HCT116 (cell line): Measurements from ENCODE around the gene TRMT11. TPM values are rescaled to one million over a fixed set of nuclear protein-coding genes. Genes with fewer than 3 reads are reported as not detected.

Experiments used
- ATAC-seq: fragments of 200-7000 bp; cut with Tn5 transposase; 2 replicates; pipeline ENCODE4 v1.9.1; 2020; ENCODE audit warnings: mild to moderate bottlenecking, moderate library complexity
- BruUV-seq: library from RNA; stranded (reverse); fragments of 400-500 nt; replicated peaks from 2 replicates; lab custom pipeline; 2021; lab: Mats Ljungman, UMichigan
- CTCF ChIA-PET: fragments of 300-600 bp; sonication (Branson Sonifier 250); formaldehyde crosslinking; loops from one replicate; lab custom pipeline; 2021; ENCODE audit warnings: antibody characterized with exemption; lab: Charles Lee
- POLR2A ChIA-PET: fragments of 300-600, 350-600 bp; sonication (Branson Sonifier 250); formaldehyde crosslinking; loops from one replicate; lab custom pipeline; 2021; ENCODE audit warnings: antibody characterized with exemption; lab: Charles Lee
- RAD21 ChIA-PET, 2 experiments: fragments of 300-600 bp; sonication (Branson Sonifier 250); formaldehyde crosslinking; loops; one replicate each; lab custom pipeline; 2023; ENCODE audit warnings: low total read pairs in 2 of 2; ENCODE audit not compliant: uncharacterized antibody in 2 of 2, unreplicated experiment in 2 of 2, low non-redundant PET in 1 of 2; lab: Charles Lee
- DNase-seq: peaks from one replicate; pipeline ENCODE4 v3.0.0-alpha.2; 2010; ENCODE audit warnings: low read depth, low spot score
- H2AFZ ChIP-seq: fragments of 200-600 bp; shearing (Covaris generic), sonication (generic); 2 replicates; pipeline ENCODE4 v1.6.1; 2017; ENCODE audit warnings: low read depth, mixed run types, mixed read lengths, antibody characterized with exemption, low read length; ENCODE audit not compliant: poor library complexity, severe bottlenecking
- H3K27ac ChIP-seq: 2 replicates; pipeline ENCODE4 v1.5.1; 2012; ENCODE audit warnings: low read depth, low read length
- H3K27me3 ChIP-seq: fragments of 200-600 bp; sonication (generic); 2 replicates; pipeline ENCODE4 v1.6.1; 2016; ENCODE audit warnings: mixed run types, low read length, mixed read lengths; ENCODE audit not compliant: insufficient read depth
- H3K36me3 ChIP-seq, 2 experiments: fragments of 200-500 bp in 1 of 2; fragments of 200-600 bp in 1 of 2; sonication (Bioruptor generic) in 1 of 2; sonication (generic) in 1 of 2; 2 replicates each; pipeline versions ENCODE4 v1.5.1 to v1.6.1; 2014 to 2016; ENCODE audit warnings: low read length in 2 of 2, inconsistent platforms in 1 of 2, mixed read lengths in 1 of 2, mixed run types in 1 of 2; ENCODE audit not compliant: insufficient read depth in 2 of 2, control insufficient read depth in 1 of 2
- H3K4me1 ChIP-seq, 2 experiments: fragments of 200-600 bp in 1 of 2; sonication (generic) in 1 of 2; 2 replicates each; pipeline versions ENCODE4 v1.5.1 to v1.6.1; 2012 to 2017; ENCODE audit warnings: low read length in 2 of 2, inconsistent platforms in 1 of 2, mild to moderate bottlenecking in 1 of 2, mixed read lengths in 1 of 2, mixed run types in 1 of 2, moderate library complexity in 1 of 2; ENCODE audit not compliant: insufficient read depth in 2 of 2, control insufficient read depth in 1 of 2
- H3K4me2 ChIP-seq: fragments of 200-600 bp; sonication (generic); 2 replicates; pipeline ENCODE4 v1.6.1; 2017; ENCODE audit warnings: mixed run types, low read length, mixed read lengths
- H3K4me3 ChIP-seq, 2 experiments: fragments of 200-600 bp in 1 of 2; sonication (generic) in 1 of 2; replicated peaks in 1 of 2; 2 replicates each; pipeline ENCODE4 v1.5.1; 2011 to 2016; ENCODE audit warnings: low read length in 2 of 2, control low read depth in 1 of 2, low read depth in 1 of 2, mild to moderate bottlenecking in 1 of 2, mixed read lengths in 1 of 2, mixed run types in 1 of 2
- H3K79me2 ChIP-seq: fragments of 200-600 bp; sonication (generic); 2 replicates; pipeline ENCODE4 v1.6.1; 2017; ENCODE audit warnings: mild to moderate bottlenecking, mixed run types, low read length, moderate library complexity, mixed read lengths; ENCODE audit not compliant: insufficient read depth
- H3K9ac ChIP-seq: fragments of 200-600 bp; sonication (generic); 2 replicates; pipeline ENCODE4 v1.6.1; 2016; ENCODE audit warnings: low read length, mixed read lengths
- H3K9me2 ChIP-seq: fragments of 200-600 bp; sonication (generic), shearing (Covaris generic); 2 replicates; pipeline ENCODE4 v1.6.1; 2017; ENCODE audit warnings: mixed run types, mild to moderate bottlenecking, moderate library complexity; ENCODE audit not compliant: insufficient read depth
- H3K9me3 ChIP-seq, 2 experiments: fragments of 200-500 bp in 1 of 2; fragments of 200-600 bp in 1 of 2; sonication (Bioruptor generic) in 1 of 2; sonication (generic) in 1 of 2; 2 replicates each; pipeline ENCODE4 v1.6.1; 2014 to 2017; ENCODE audit warnings: low read length in 2 of 2, mixed read lengths in 2 of 2, inconsistent platforms in 1 of 2, low read depth in 1 of 2, mild to moderate bottlenecking in 1 of 2, mixed run types in 1 of 2, moderate library complexity in 1 of 2; ENCODE audit not compliant: control insufficient read depth in 1 of 2, insufficient read depth in 1 of 2
- H4K20me1 ChIP-seq: fragments of 200-600 bp; sonication (generic), shearing (Covaris generic); 2 replicates; pipeline ENCODE4 v1.6.1; 2017; ENCODE audit warnings: mixed run types, mild to moderate bottlenecking, moderate library complexity; ENCODE audit not compliant: insufficient read depth
- CEBPB ChIP-seq: IDR thresholded peaks from 2 replicates; pipeline ENCODE4 v1.6.1; 2012; ENCODE audit warnings: low read depth
- ELF1 ChIP-seq: IDR thresholded peaks from 2 replicates; pipeline ENCODE4 v1.6.1; 2012; ENCODE audit warnings: low read depth, borderline replicate concordance
- EZH2 ChIP-seq: fragments of 200-600 bp; sonication (generic); IDR thresholded peaks from 2 replicates; pipeline ENCODE4 v1.6.1; 2017; ENCODE audit warnings: antibody characterized with exemption, mixed run types
- EZH2phosphoT487 ChIP-seq: fragments of 200-600 bp; IDR thresholded peaks from 2 replicates; pipeline ENCODE4 v1.6.1; 2018; ENCODE audit warnings: antibody characterized with exemption, borderline replicate concordance
- FOSL1 ChIP-seq: IDR thresholded peaks from 2 replicates; pipeline ENCODE4 v1.6.1; 2012; ENCODE audit warnings: low read depth
- JUND ChIP-seq: IDR thresholded peaks from 2 replicates; pipeline ENCODE4 v1.6.1; 2012
- POLR2A ChIP-seq: IDR thresholded peaks from 2 replicates; pipeline ENCODE4 v1.7.0; 2011; ENCODE audit warnings: borderline replicate concordance; ENCODE audit not compliant: insufficient read depth, insufficient read length; ENCODE audit errors: extremely low read depth
- RAD21 ChIP-seq: IDR thresholded peaks from 2 replicates; pipeline ENCODE4 v1.6.1; 2012; ENCODE audit warnings: low read depth, mild to moderate bottlenecking
- SIN3A ChIP-seq: IDR thresholded peaks from 2 replicates; pipeline ENCODE4 v1.6.1; 2012; ENCODE audit warnings: low read depth
- SP1 ChIP-seq: IDR thresholded peaks from 2 replicates; pipeline ENCODE4 v1.6.1; 2012; ENCODE audit warnings: low read depth
- SRF ChIP-seq: IDR thresholded peaks from 2 replicates; pipeline ENCODE4 v1.6.1; 2012; ENCODE audit warnings: low read depth
- YY1 ChIP-seq: IDR thresholded peaks from 2 replicates; pipeline ENCODE4 v1.6.1; 2011; ENCODE audit warnings: low read length, low read depth, moderate library complexity, mild to moderate bottlenecking; ENCODE audit not compliant: insufficient replicate concordance; ENCODE audit errors: extremely low read depth
- ZFX ChIP-seq: fragments of 450-650 bp; IDR thresholded peaks from 2 replicates; pipeline ENCODE4 v1.6.1; 2017
- ZNF274 ChIP-seq: fragments of 200-500 bp; sonication (Bioruptor generic); IDR thresholded peaks from 2 replicates; pipeline ENCODE4 v1.6.1; 2014; ENCODE audit warnings: mild to moderate bottlenecking, low read depth, low read length, inconsistent platforms
- intact Hi-C: fragments of 100-400 bp; cut with micrococcal nuclease; formaldehyde crosslinking; loops from 2 replicates; pipeline ENCODE4 v1.10.0; 2022
- total RNA-seq: library from RNA; stranded (reverse); gene quantifications from one replicate; pipeline ENCODE4 v1.2.1, GENCODE V29; 2021; ENCODE audit not compliant: unreplicated experiment
- TF ChIP-seq, protein P1 (sequence below): IDR thresholded peaks from 2 replicates; pipeline ENCODE4 v1.6.1; 2012
- TF ChIP-seq, protein P2 (sequence below): IDR thresholded peaks from 2 replicates; pipeline ENCODE4 v1.6.1; 2012; ENCODE audit warnings: low read depth
- TF ChIP-seq, protein P3 (sequence below): IDR thresholded peaks from 2 replicates; pipeline ENCODE4 v1.6.1; 2012
- TF ChIP-seq, protein P4 (sequence below): IDR thresholded peaks from 2 replicates; pipeline ENCODE4 v1.6.1; 2011; ENCODE audit warnings: mild to moderate bottlenecking, low read length, moderate library complexity; ENCODE audit not compliant: insufficient replicate concordance; ENCODE audit errors: extremely low read depth
- TF ChIP-seq, protein P5 (sequence below), 3 experiments: fragments of 200-600 bp in 1 of 3; sonication (generic) in 1 of 3; IDR thresholded peaks in 2 of 3; conservative IDR thresholded peaks in 1 of 3; 2 replicates each; pipeline ENCODE4 v1.5.1; 2012 to 2017; ENCODE audit warnings: low read depth in 2 of 3, low read length in 2 of 3, antibody characterized with exemption in 1 of 3, borderline replicate concordance in 1 of 3, control low read depth in 1 of 3, mild to moderate bottlenecking in 1 of 3, mixed read lengths in 1 of 3, mixed run types in 1 of 3, moderate library complexity in 1 of 3; ENCODE audit not compliant: insufficient read depth in 1 of 3

The TRMT11 gene
- total RNA-seq, 1 experiment from 2014 or later: 41.8 TPM

DNA sequence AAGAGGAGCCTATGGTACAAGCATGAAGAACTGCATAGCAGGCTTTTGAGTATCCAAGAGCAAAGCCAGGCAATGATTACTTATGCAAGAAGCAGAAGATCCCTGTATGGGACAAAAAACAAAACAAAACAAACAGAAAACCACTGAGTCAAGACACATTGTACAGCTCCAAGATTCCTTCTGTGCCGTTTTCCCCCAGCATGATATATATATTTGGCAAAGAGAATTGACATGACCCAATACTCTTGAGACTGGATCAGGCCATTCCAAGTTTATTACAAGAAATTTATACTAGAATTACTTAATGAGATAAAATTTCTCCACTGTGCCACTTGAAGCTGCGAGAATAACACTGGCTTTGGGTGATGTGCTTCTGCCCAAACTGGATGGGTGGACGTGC lies 65.5 kb downstream of the TRMT11 start:
- Histone ChIP-seq H3K9me3 (no peaks in the 10 kb centered on the region), H3K9me2 (no peaks in the 10 kb centered on the region), H4K20me1 (no peaks in the 10 kb centered on the region), H3K27ac (no peak overlapping the region), H3K4me3 (no peak overlapping the region), H3K79me2 (no peaks in the 10 kb centered on the region), H2AFZ (no peak overlapping the region), H3K4me1 (no peaks in the 10 kb centered on the region), H3K27me3 (no peaks in the 10 kb centered on the region), H3K4me2 (no peak overlapping the region), H3K36me3 (no peaks in the 10 kb centered on the region), H3K9ac (no peak overlapping the region)
- intact Hi-C loops: no loop called here
- ChIA-PET CTCF (no interaction called here), POLR2A (no interaction called here), RAD21 (no interaction called here)
- DNase-seq (no peak), ATAC-seq (no peak)
- BruUV-seq: no TSS peak
- TF ChIP-seq ZFX: no peak
- TF ChIP-seq, protein P1, sequence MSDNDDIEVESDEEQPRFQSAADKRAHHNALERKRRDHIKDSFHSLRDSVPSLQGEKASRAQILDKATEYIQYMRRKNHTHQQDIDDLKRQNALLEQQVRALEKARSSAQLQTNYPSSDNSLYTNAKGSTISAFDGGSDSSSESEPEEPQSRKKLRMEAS: no peak
- TF ChIP-seq, protein P2, sequence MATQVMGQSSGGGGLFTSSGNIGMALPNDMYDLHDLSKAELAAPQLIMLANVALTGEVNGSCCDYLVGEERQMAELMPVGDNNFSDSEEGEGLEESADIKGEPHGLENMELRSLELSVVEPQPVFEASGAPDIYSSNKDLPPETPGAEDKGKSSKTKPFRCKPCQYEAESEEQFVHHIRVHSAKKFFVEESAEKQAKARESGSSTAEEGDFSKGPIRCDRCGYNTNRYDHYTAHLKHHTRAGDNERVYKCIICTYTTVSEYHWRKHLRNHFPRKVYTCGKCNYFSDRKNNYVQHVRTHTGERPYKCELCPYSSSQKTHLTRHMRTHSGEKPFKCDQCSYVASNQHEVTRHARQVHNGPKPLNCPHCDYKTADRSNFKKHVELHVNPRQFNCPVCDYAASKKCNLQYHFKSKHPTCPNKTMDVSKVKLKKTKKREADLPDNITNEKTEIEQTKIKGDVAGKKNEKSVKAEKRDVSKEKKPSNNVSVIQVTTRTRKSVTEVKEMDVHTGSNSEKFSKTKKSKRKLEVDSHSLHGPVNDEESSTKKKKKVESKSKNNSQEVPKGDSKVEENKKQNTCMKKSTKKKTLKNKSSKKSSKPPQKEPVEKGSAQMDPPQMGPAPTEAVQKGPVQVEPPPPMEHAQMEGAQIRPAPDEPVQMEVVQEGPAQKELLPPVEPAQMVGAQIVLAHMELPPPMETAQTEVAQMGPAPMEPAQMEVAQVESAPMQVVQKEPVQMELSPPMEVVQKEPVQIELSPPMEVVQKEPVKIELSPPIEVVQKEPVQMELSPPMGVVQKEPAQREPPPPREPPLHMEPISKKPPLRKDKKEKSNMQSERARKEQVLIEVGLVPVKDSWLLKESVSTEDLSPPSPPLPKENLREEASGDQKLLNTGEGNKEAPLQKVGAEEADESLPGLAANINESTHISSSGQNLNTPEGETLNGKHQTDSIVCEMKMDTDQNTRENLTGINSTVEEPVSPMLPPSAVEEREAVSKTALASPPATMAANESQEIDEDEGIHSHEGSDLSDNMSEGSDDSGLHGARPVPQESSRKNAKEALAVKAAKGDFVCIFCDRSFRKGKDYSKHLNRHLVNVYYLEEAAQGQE: no peak
- TF ChIP-seq ELF1: no peak
- TF ChIP-seq YY1: no peak
- TF ChIP-seq, protein P3, sequence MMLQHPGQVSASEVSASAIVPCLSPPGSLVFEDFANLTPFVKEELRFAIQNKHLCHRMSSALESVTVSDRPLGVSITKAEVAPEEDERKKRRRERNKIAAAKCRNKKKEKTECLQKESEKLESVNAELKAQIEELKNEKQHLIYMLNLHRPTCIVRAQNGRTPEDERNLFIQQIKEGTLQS: no peak
- TF ChIP-seq, protein P4, sequence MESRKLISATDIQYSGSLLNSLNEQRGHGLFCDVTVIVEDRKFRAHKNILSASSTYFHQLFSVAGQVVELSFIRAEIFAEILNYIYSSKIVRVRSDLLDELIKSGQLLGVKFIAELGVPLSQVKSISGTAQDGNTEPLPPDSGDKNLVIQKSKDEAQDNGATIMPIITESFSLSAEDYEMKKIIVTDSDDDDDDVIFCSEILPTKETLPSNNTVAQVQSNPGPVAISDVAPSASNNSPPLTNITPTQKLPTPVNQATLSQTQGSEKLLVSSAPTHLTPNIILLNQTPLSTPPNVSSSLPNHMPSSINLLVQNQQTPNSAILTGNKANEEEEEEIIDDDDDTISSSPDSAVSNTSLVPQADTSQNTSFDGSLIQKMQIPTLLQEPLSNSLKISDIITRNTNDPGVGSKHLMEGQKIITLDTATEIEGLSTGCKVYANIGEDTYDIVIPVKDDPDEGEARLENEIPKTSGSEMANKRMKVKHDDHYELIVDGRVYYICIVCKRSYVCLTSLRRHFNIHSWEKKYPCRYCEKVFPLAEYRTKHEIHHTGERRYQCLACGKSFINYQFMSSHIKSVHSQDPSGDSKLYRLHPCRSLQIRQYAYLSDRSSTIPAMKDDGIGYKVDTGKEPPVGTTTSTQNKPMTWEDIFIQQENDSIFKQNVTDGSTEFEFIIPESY: no peak
- no peak for TF ChIP-seq EZH2phosphoT487
- TF ChIP-seq SRF: no peak
- TF ChIP-seq, protein P5, sequence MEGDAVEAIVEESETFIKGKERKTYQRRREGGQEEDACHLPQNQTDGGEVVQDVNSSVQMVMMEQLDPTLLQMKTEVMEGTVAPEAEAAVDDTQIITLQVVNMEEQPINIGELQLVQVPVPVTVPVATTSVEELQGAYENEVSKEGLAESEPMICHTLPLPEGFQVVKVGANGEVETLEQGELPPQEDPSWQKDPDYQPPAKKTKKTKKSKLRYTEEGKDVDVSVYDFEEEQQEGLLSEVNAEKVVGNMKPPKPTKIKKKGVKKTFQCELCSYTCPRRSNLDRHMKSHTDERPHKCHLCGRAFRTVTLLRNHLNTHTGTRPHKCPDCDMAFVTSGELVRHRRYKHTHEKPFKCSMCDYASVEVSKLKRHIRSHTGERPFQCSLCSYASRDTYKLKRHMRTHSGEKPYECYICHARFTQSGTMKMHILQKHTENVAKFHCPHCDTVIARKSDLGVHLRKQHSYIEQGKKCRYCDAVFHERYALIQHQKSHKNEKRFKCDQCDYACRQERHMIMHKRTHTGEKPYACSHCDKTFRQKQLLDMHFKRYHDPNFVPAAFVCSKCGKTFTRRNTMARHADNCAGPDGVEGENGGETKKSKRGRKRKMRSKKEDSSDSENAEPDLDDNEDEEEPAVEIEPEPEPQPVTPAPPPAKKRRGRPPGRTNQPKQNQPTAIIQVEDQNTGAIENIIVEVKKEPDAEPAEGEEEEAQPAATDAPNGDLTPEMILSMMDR (IDR thresholded peaks at IDR 0.05 in 2 of 3, conservative IDR thresholded peaks at IDR 0.05 in 1 of 3; ENCODE audit: borderline replicate concordance in 1 of 3, insufficient read depth in 1 of 3, low read depth in 2 of 3, low read length in 2 of 3): no peak
- TF ChIP-seq RAD21: no peak
- no peak for TF ChIP-seq JUND
- no peak for TF ChIP-seq EZH2
- no peak for TF ChIP-seq SIN3A
- no peak for TF ChIP-seq FOSL1
- TF ChIP-seq CEBPB: no peak
- TF ChIP-seq ZNF274: no peak
- TF ChIP-seq POLR2A: no peak
- TF ChIP-seq SP1: no peak
